ENCODE data around the gene ERC2.

GRCh38 chr3:56476771-56477170, 8.5 kb upstream of the ERC2 start:
- TF ChIP-seq, protein P1, sequence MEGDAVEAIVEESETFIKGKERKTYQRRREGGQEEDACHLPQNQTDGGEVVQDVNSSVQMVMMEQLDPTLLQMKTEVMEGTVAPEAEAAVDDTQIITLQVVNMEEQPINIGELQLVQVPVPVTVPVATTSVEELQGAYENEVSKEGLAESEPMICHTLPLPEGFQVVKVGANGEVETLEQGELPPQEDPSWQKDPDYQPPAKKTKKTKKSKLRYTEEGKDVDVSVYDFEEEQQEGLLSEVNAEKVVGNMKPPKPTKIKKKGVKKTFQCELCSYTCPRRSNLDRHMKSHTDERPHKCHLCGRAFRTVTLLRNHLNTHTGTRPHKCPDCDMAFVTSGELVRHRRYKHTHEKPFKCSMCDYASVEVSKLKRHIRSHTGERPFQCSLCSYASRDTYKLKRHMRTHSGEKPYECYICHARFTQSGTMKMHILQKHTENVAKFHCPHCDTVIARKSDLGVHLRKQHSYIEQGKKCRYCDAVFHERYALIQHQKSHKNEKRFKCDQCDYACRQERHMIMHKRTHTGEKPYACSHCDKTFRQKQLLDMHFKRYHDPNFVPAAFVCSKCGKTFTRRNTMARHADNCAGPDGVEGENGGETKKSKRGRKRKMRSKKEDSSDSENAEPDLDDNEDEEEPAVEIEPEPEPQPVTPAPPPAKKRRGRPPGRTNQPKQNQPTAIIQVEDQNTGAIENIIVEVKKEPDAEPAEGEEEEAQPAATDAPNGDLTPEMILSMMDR (IDR thresholded peaks at IDR 0.05; ENCODE audit: insufficient read depth, low read depth, low read length) = no peak
- TF ChIP-seq EZH2 (IDR thresholded peaks at IDR 0.05; ENCODE audit: insufficient read depth, low read length) = no peak

Measured in astrocyte (in vitro differentiated cells and primary cell).